ENCODE measurements around the gene CHST12.
"Not testable (repeated sequence)": the region's sequence is repeated elsewhere in the genome, so short reads cannot be mapped to it uniquely, and the experiment has no call there.

The CHST12 gene

DNA sequence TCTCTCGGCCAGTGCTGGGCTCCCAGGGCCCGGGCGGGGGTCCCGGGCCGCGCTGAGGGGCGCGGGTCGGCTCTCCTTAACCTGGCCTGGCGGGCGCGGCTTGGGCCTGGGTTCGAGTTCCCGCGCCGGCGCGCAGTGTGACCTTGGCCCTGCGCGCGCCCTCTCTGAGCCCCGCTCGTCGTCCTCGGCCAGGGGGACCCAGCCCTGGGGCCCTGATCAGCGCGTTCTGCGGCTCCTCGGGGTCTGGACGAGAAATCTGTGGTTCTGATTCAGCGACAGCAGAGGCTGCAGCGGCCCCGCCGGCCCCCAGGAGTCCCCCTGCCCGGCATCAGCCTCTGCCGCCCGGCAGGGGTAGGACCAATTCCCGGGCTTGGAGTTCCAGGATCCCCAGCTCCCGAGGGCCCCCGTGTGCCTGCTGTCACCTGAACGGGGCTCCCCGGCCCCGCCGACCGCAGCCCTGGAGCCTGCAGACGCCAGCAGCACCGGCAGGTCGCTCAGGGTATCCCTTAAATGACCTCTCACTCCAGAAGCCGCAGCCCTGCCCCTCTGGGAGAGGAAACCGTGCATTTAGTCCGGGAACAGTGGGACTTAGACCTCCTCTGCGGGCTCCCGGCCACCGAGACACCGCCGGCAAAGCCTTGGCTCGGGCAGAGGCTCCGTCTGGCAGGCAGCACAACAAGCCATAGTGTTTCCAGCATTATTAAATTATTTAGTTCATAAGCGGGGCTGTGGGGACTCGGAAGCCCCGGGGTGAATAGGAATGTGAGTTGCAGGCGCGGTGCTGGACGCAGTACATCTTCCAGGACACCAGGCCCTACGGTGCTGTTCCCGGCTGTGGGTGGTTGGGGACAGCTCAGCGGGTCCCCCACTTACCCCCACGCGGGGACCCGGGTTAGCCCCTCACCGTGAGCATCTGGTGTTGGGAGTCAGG, 572 bp downstream of the CHST12 start:
- in situ Hi-C loops (cut with MboI; ENCODE audit: low sequenced_read_pairs): no loop called here

GRCh38 chr7:2404714-2405119, 1.3 kb downstream of the CHST12 start:
- in situ Hi-C loops (cut with MboI; ENCODE audit: low sequenced_read_pairs): no loop called here

GRCh38 chr7:2405201-2405600, 1.8 kb downstream of the CHST12 start:
- in situ Hi-C loops (cut with MboI; ENCODE audit: low sequenced_read_pairs): no loop called here

DNA sequence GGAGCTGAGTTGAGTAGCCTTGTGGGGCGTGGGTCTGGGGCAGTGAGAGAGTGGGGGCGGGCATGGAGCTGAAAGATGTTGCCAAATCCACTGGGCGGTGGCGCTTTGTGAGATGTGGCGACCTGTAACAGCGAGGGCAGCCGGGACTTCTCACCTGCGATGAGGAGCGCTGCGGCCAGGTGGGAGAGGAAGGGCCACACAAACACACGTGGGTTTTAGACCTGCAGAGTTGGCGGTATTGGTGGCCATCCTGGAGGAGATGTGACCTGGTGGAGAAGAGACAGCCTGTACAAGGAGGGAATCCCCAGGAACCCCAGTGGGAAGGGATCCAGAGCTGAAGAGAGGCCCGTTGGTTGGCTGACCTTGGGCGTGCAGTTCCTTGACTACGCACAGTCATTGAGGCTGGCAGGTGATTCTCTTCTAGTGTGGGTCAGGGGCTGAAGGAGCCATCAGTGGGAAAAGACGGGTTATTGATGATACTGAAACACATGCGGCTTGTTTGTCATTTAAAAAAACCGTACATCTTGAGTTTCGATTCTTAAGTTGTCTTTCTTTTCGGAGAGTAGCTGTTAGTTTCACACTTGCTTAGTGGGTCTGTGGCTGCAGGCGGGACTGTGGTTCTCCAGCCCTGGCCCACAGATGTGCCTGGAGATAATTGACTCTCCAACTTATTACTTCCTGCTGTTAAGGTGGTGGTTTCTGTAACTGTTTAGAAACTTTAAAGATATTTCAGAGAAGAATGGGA, 2.4 kb downstream of the CHST12 start:
- in situ Hi-C loops (cut with MboI; ENCODE audit: low sequenced_read_pairs): no loop called here

- in situ Hi-C loops (cut with MboI; ENCODE audit: low sequenced_read_pairs): no loop called here
Measured at GRCh38 chr7:2409745-2410414, 6.5 kb downstream of the CHST12 start.

DNA sequence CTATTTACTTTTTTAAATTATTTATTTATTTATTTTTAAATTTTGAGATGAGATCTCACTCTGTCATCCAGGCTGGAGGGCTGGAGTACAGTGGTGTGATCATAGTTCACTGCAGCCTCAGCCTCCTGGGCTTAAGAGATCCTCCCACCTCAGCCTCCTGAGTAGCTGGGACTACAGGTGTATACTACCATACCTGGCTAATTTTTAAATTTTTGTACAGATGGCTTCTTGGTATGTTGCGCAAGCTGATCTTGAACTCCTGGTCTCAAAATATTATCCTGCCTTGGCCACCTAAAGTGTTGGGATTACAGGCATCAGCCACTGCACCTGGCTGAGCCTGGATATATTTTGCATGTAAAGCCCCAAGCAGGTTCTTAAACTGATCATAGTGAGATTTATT, 7.6 kb downstream of the CHST12 start:
- in situ Hi-C loops (cut with MboI; ENCODE audit: low sequenced_read_pairs): no loop called here

GRCh38 chr7:2411815-2412586, 8.6 kb downstream of the CHST12 start:
- in situ Hi-C loops (cut with MboI; ENCODE audit: low sequenced_read_pairs): no loop called here

GRCh38 chr7:2412587-2413201, 9.3 kb downstream of the CHST12 start:
- in situ Hi-C loops (cut with MboI; ENCODE audit: low sequenced_read_pairs): no loop called here

- in situ Hi-C loops (cut with MboI; ENCODE audit: low sequenced_read_pairs): no loop called here
Measured at GRCh38 chr7:2416063-2416462, 12.7 kb downstream of the CHST12 start.

- in situ Hi-C loops (cut with MboI; ENCODE audit: low sequenced_read_pairs): no loop called here
Measured at GRCh38 chr7:2416650-2417049, 13.2 kb downstream of the CHST12 start.

- in situ Hi-C loops (cut with MboI; ENCODE audit: low sequenced_read_pairs): not testable (repeated sequence)
Measured at GRCh38 chr7:2417178-2417577, 13.8 kb downstream of the CHST12 start.

- in situ Hi-C loops (cut with MboI; ENCODE audit: low sequenced_read_pairs): no loop called here
Measured at GRCh38 chr7:2417981-2418481, 14.6 kb downstream of the CHST12 start.

DNA sequence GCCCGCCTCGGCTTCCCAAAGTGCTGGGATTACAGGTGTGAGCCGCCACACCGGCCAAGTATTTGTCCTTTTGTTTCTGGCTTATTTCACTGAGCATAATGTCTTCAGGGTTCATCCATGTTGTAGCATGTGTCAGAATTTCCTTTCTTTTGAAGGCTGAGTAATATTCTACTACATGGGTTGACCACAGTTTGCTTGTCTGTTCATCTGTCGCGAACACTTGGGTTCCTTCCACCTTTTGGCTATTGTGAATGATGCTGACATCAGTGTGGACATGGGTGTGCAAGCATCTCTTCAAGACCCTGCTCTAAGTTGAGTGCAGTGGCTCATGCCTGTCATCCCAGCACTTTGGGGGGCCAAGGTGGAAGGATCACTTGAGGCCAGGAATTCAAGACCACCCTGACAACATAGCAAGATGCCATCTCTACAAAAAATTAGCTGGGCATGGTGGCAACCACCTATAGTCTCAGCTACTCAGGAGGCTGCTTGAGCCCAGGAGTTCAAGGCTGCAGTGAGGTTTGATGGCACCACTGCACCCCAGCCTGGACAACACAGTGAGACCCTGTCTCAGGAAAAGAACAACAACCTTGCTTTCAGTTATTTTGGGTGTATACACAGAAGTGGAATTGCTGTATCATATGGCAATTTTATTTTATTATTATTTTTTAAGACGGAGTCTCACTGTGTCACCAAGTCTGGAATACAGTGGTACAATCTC, 17.0 kb downstream of the CHST12 start:
- in situ Hi-C loops (cut with MboI; ENCODE audit: low sequenced_read_pairs): no loop called here

GRCh38 chr7:2421943-2422310, 18.5 kb downstream of the CHST12 start:
- in situ Hi-C loops (cut with MboI; ENCODE audit: low sequenced_read_pairs): no loop called here

- in situ Hi-C loops (cut with MboI; ENCODE audit: low sequenced_read_pairs): no loop called here
Measured at GRCh38 chr7:2425749-2426148, 22.3 kb downstream of the CHST12 start.

GRCh38 chr7:2431260-2431867, 28.0 kb downstream of the CHST12 start:
- in situ Hi-C loops (cut with MboI; ENCODE audit: low sequenced_read_pairs): no loop called here

DNA sequence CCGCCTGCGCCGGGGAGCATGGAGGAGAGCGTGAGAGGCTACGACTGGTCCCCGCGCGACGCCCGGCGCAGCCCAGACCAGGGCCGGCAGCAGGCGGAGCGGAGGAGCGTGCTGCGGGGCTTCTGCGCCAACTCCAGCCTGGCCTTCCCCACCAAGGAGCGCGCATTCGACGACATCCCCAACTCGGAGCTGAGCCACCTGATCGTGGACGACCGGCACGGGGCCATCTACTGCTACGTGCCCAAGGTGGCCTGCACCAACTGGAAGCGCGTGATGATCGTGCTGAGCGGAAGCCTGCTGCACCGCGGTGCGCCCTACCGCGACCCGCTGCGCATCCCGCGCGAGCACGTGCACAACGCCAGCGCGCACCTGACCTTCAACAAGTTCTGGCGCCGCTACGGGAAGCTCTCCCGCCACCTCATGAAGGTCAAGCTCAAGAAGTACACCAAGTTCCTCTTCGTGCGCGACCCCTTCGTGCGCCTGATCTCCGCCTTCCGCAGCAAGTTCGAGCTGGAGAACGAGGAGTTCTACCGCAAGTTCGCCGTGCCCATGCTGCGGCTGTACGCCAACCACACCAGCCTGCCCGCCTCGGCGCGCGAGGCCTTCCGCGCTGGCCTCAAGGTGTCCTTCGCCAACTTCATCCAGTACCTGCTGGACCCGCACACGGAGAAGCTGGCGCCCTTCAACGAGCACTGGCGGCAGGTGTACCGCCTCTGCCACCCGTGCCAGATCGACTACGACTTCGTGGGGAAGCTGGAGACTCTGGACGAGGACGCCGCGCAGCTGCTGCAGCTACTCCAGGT, 29.7 kb downstream of the CHST12 start:
- in situ Hi-C loops (cut with MboI; ENCODE audit: low sequenced_read_pairs): no loop called here
